CD8-positive, alpha-beta memory T cell (primary cell): ENCODE measurements around the gene PPP1R15B. TPM values are rescaled to one million over a fixed set of nuclear protein-coding genes. Genes with fewer than 3 reads are reported as not detected.

Experiments used
- CTCF ChIA-PET: fragments of 350-600 bp; sonication (Branson Sonifier 250); formaldehyde crosslinking; loops from one replicate; lab custom pipeline; 2021; ENCODE audit warnings: antibody characterized with exemption; lab: Charles Lee
- POLR2A ChIA-PET: fragments of 350-600 bp; sonication (Branson Sonifier 250); formaldehyde crosslinking; loops from one replicate; lab custom pipeline; 2021; ENCODE audit warnings: antibody characterized with exemption; lab: Charles Lee
- DNase-seq, 5 donors: peaks; one replicate each; pipeline versions ENCODE4 v3.0.0 to v3.0.0-alpha.2; 2020 to 2022; ENCODE audit warnings: mixed read lengths in 1 of 5
- H3K27ac ChIP-seq: one replicate; pipeline ENCODE4 v1.7.0; 2013; ENCODE audit warnings: low read depth, mild to moderate bottlenecking, low read length, moderate library complexity
- H3K27me3 ChIP-seq: 2 replicates; pipeline ENCODE4 v1.7.0; 2013; ENCODE audit warnings: low read length, mild to moderate bottlenecking; ENCODE audit not compliant: insufficient read depth, poor library complexity, severe bottlenecking
- H3K36me3 ChIP-seq: 2 replicates; pipeline ENCODE4 v1.7.0; 2013; ENCODE audit warnings: mild to moderate bottlenecking, low read length, moderate library complexity; ENCODE audit not compliant: insufficient read depth
- H3K4me1 ChIP-seq: 2 replicates; pipeline ENCODE4 v1.7.0; 2013; ENCODE audit warnings: mild to moderate bottlenecking, low read length, moderate library complexity; ENCODE audit not compliant: insufficient read depth
- H3K4me3 ChIP-seq: 2 replicates; pipeline ENCODE4 v1.7.0; 2013; ENCODE audit warnings: mild to moderate bottlenecking, low read length
- H3K9me3 ChIP-seq: 2 replicates; pipeline ENCODE4 v1.7.0; 2013; ENCODE audit warnings: mild to moderate bottlenecking, low read length
- H3K27ac Mint-ChIP-seq, 8 donors: one replicate each; pipeline ENCODE4 v1.8.0; 2020 to 2021; ENCODE audit warnings: mixed read lengths in 8 of 8, mild to moderate bottlenecking in 6 of 8, inconsistent platforms in 3 of 8, moderate library complexity in 3 of 8
- H3K27me3 Mint-ChIP-seq, 2 donors: one replicate each; pipeline ENCODE4 v1.8.0; 2020 to 2021; ENCODE audit warnings: mixed read lengths in 2 of 2, mild to moderate bottlenecking in 1 of 2, moderate library complexity in 1 of 2
- H3K36me3 Mint-ChIP-seq, 3 donors: one replicate each; pipeline ENCODE4 v1.8.0; 2020 to 2021; ENCODE audit warnings: mixed read lengths in 3 of 3, inconsistent platforms in 1 of 3, mild to moderate bottlenecking in 1 of 3
- H3K4me1 Mint-ChIP-seq, 3 donors: one replicate each; pipeline ENCODE4 v1.8.0; 2020 to 2021; ENCODE audit warnings: mixed read lengths in 3 of 3, inconsistent platforms in 1 of 3, mild to moderate bottlenecking in 1 of 3
- H3K4me3 Mint-ChIP-seq, 7 donors: one replicate each; pipeline ENCODE4 v1.8.0; 2020 to 2021; ENCODE audit warnings: mixed read lengths in 7 of 7, mild to moderate bottlenecking in 6 of 7, moderate library complexity in 4 of 7, inconsistent platforms in 2 of 7
- H3K9me3 Mint-ChIP-seq, 5 donors: one replicate each; pipeline ENCODE4 v1.8.0; 2020 to 2022; ENCODE audit warnings: mixed read lengths in 5 of 5, mild to moderate bottlenecking in 3 of 5, moderate library complexity in 2 of 5, inconsistent platforms in 1 of 5
- polyA plus RNA-seq: library from polyadenylated mRNA; unstranded; fragments of 300-500 nt; fragmentation: Illumina TruSeq; gene quantifications from one replicate; pipeline ENCODE4 v1.2.3, GENCODE V29; 2021
- total RNA-seq, 2 experiments: library from RNA; stranded (reverse); gene quantifications; one replicate each; pipeline ENCODE4 v1.2.3, GENCODE V29; 2021

Gene PPP1R15B
- total and polyA plus RNA-seq, 3 experiments from 2014 or later: 22.3 to 82.7 (median 80.4) TPM

DNA sequence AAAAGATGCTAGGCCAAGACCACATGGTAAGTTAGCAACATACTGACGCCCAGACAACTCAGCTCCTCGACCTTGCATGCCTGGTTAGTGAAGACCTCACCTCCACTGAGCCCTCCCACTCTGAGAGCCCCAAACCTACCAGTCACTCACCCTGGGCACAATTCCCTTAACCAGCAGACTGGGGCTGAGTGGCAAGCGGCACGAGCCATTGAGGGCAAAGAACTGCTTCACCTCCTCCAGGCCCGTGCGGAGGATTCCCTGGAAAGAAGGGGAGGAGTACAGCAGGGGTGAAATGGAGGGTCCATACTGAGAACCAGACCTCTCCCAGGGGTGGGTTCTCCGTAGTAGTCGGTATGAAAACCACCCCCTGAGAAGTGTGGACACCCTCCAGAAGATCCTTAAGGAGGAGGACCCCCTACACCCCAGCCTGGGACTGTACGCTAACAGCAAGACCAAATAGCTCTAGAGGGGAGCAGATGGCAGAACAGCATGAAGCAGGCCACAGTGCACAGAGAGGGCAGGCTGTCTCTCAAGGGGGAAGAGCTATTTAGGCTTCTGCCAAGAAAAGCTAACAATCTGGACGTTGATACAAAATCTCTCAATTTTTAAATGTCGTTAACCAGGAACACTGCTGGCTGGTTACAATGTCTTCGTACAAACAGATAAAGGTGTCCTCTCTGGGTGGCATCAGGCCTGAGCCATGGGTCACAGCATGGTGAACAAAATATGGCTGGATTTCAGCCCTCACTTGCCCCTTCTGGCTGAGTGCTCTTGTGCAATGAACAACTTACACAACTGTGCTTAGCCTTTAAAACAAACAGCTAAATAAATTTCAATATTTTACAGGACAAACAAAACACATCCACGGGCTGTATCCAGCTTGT is 31.0 kb upstream of the PPP1R15B start:
- no peaks in the 10 kb centered on the region for H3K27me3 ChIP-seq
- POLR2A ChIA-PET: interaction anchor here (0.6 kb wide), 1 partner anchor 142 kb away, joined by 4 read pairs; no protein-coding TSS in a partner anchor
- H3K4me1 Mint-ChIP-seq: peaks cover 3 to 7% (median 7%) of the 10 kb centered on the region in 3 donors
- no peak overlapping the region for H3K27ac ChIP-seq
- no peaks in the 10 kb centered on the region for H3K27me3 Mint-ChIP-seq
- peak overlapping the region in 1 of 8 donors; percentile 39 for H3K27ac Mint-ChIP-seq
- H3K9me3 Mint-ChIP-seq: no peaks in the 10 kb centered on the region
- no peak overlapping the region for H3K4me3 Mint-ChIP-seq
- DNase-seq: no peak
- CTCF ChIA-PET: interaction anchor here (4.1 to 14.0 kb wide), 2 partner anchors 13 to 57 kb away, joined by 26 to 496 read pairs; partner anchors contain the start of gene PIK3C2B
- H3K36me3 ChIP-seq: peaks cover 34% of the 10 kb centered on the region
- no peaks in the 10 kb centered on the region for H3K9me3 ChIP-seq
- H3K4me1 ChIP-seq: peaks cover 8% of the 10 kb centered on the region
- H3K36me3 Mint-ChIP-seq: peaks cover 12 to 89% (median 25%) of the 10 kb centered on the region in 3 donors
- H3K4me3 ChIP-seq: no peak overlapping the region

DNA sequence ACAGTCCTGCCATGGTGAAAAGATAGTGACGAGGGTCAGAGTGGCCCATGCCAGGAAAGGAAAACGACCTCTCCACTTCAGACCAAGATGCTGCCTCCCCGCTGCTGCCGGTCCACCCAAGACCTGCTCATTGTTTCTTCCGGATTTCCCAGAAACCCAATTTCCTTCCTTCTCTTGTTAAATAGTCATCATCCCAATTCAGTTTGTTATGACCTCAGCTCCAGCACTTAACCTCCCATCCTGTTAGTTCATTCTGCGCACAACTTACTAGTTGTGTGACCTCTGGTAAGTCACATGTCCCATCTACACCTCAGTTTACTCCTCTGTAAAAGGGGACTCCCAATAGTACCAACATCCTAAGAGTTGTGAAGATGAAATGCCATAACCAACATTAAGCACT is 29.9 kb upstream of the PPP1R15B start:
- Histone ChIP-seq H3K4me3 (no peak overlapping the region), H3K27ac (no peak overlapping the region), H3K4me1 (peaks cover 5% of the 10 kb centered on the region), H3K36me3 (peaks cover 34% of the 10 kb centered on the region), H3K9me3 (no peaks in the 10 kb centered on the region), H3K27me3 (no peaks in the 10 kb centered on the region)
- CTCF ChIA-PET: interaction anchor here (4.1 to 14.0 kb wide), 2 partner anchors 12 to 58 kb away, joined by 26 to 496 read pairs; partner anchors contain the start of gene PIK3C2B
- POLR2A ChIA-PET: no interaction called here
- Mint-ChIP-seq H3K9me3 (no peaks in the 10 kb centered on the region), H3K4me1 (peaks cover 2 to 5% (median 4%) of the 10 kb centered on the region in 3 donors), H3K36me3 (peaks cover 12 to 90% (median 24%) of the 10 kb centered on the region in 3 donors), H3K4me3 (no peak overlapping the region), H3K27me3 (no peaks in the 10 kb centered on the region), H3K27ac (peak overlapping the region in 3 of 8 donors; percentile 3 to 20 (median 7))
- no peak for DNase-seq

DNA sequence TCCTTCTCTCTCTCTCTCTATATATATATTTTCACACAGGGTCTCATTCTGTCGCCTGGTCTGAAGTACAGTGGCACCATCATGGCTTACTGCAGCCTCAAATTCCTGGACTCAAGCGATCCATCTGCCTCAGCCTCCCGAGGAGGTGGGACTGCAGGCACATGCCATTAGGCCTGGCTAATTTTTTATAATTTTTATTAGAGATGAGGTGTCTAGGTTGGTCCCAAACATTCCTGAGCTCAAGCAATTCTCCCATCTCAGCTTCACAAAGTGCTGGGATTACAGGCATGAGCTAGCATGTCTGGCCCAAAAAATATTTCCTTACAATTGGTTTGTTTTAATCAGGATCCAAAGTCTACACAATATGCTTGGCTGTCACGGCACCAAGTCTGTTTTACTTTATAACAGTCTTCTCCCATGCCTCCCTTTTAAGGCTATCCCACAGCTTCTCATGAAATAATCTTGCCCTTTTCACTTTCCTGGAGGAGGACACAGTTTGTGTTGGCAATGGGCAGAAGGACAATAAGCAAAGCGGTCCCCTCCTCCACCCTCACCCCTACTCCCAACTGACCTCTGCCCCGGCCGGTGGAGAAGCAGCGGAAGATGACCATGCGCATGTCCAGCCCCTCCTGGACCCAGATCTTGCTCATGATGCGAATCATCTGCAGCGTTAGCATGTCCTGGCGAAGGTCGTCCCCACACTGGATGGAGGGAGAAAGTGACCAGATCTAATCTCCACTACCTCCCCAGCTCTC is 28.2 kb upstream of the PPP1R15B start:
- CTCF ChIA-PET: interaction anchor here (0.6 to 4.1 kb wide), 7 partner anchors 7 to 367 kb away, joined by 3 to 26 read pairs (median 5); no protein-coding TSS in a partner anchor
- H3K9me3 Mint-ChIP-seq: no peaks in the 10 kb centered on the region
- peaks cover 8 to 94% (median 28%) of the 10 kb centered on the region in 3 donors for H3K36me3 Mint-ChIP-seq
- H3K4me1 ChIP-seq: no peaks in the 10 kb centered on the region
- H3K27me3 Mint-ChIP-seq: no peaks in the 10 kb centered on the region
- H3K27ac Mint-ChIP-seq: peak overlapping the region in 5 of 8 donors; percentile 1 to 86 (median 35)
- H3K4me3 ChIP-seq: no peak overlapping the region
- peaks cover 42% of the 10 kb centered on the region for H3K36me3 ChIP-seq
- no peaks in the 10 kb centered on the region for H3K27me3 ChIP-seq
- no peak for DNase-seq
- POLR2A ChIA-PET: interaction anchor here (0.7 kb wide), 1 partner anchor 58 kb away, joined by 3 read pairs; no protein-coding TSS in a partner anchor
- H3K4me1 Mint-ChIP-seq: no peaks in the 10 kb centered on the region
- no peak overlapping the region for H3K27ac ChIP-seq
- H3K4me3 Mint-ChIP-seq: no peak overlapping the region
- H3K9me3 ChIP-seq: no peaks in the 10 kb centered on the region

DNA sequence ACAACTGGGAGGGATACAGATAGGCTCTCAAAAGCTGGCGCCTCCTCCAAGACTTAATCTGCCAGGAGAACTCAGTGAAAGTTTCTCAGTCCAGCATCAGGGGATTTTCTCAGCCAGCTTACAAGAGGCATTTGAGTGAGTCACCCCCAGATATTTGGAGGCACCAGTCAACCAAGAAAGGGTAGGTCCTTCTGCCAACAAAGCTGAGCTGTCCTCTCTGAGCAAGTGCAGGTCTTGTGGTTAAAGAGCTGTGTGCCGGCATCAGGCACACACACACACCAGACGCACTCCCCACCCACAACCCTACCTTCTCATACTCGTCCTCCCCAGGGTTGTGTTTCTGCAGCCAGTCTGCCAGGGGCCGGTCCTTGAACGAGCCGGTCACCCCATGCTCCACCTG is 27.0 kb upstream of the PPP1R15B start:
- H3K27me3 ChIP-seq: no peaks in the 10 kb centered on the region
- Mint-ChIP-seq H3K27me3 (no peaks in the 10 kb centered on the region), H3K4me3 (no peak overlapping the region), H3K36me3 (peaks cover 8 to 94% (median 32%) of the 10 kb centered on the region in 3 donors), H3K27ac (peak overlapping the region in 1 of 8 donors; percentile 34), H3K4me1 (no peaks in the 10 kb centered on the region), H3K9me3 (no peaks in the 10 kb centered on the region)
- H3K4me3 ChIP-seq: no peak overlapping the region
- peaks cover 31% of the 10 kb centered on the region for H3K36me3 ChIP-seq
- no peaks in the 10 kb centered on the region for H3K9me3 ChIP-seq
- H3K27ac ChIP-seq: no peak overlapping the region
- no peaks in the 10 kb centered on the region for H3K4me1 ChIP-seq
- ChIA-PET POLR2A (no interaction called here), CTCF (interaction anchor here (1.2 to 2.8 kb wide), 6 partner anchors 9 to 368 kb away, joined by 3 to 14 read pairs (median 5); no protein-coding TSS in a partner anchor)
- no peak for DNase-seq

DNA sequence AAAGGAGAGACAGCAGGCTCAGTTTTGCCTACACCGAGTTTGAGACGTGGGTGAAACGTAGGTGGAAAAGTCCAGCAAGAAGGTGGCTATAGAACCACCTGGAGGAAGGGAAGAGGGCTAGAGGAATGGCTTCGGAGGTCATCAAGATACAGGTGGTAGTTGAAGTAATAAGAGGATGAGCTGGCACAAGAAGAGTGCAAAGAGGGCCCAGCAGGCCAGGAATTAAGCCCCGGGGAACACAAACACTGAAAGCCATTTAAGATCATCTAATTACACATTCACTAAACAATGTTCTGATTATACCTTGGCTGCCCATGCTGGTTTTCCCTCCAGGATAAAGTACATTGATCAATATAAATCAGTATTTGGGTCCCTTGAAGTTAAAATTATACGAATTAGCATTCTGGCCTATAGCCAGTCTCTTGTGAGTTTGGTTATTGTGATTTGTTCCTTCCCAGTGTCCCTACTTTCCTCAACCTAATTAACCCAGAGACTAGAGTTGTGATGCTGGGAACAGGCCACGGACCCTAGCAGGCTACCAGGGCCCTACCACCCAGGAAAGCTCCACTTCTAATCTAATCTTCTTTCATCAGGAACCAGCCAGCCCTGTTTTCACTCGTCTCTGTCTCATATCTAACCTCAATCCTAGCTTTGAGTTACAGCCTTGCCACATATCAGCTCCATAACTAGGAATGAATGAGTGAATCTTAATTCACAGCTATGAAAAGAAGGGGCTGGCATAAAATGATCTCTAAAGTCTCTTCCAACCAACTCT is 26.4 kb upstream of the PPP1R15B start:
- H3K4me1 ChIP-seq: no peaks in the 10 kb centered on the region
- DNase-seq: no peak
- ChIA-PET CTCF (interaction anchor here (1.1 to 2.8 kb wide), 5 partner anchors 9 to 65 kb away, joined by 3 to 14 read pairs (median 5); no protein-coding TSS in a partner anchor), POLR2A (no interaction called here)
- Mint-ChIP-seq H3K27me3 (no peaks in the 10 kb centered on the region), H3K4me1 (no peaks in the 10 kb centered on the region), H3K4me3 (peak overlapping the region in 1 of 7 donors; percentile 19), H3K36me3 (peaks cover 8 to 94% (median 32%) of the 10 kb centered on the region in 3 donors), H3K27ac (peak overlapping the region in 2 of 8 donors; percentile 76 to 84), H3K9me3 (no peaks in the 10 kb centered on the region)
- no peaks in the 10 kb centered on the region for H3K9me3 ChIP-seq
- no peak overlapping the region for H3K27ac ChIP-seq
- H3K27me3 ChIP-seq: no peaks in the 10 kb centered on the region
- H3K36me3 ChIP-seq: peaks cover 24% of the 10 kb centered on the region
- no peak overlapping the region for H3K4me3 ChIP-seq

DNA sequence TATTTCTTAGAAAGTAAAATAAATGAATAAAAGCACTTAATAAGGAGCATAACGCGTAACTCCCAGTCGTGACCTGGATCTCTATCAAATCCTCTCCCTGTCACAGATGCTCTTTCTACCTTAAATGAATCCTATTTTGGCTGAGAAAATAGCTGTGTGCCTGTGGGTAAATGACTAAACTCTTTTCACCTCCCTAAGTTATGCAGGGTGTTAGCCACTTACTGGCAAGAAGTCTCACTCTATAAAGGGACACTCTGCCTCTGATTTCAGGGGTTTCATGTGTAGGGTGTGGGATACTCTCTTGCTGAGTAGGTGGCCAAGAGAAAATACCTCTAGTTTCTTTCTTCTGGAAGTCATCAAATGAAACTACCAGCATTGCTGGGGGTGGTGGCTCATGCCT is 24.3 kb upstream of the PPP1R15B start:
- H3K4me1 Mint-ChIP-seq: peaks cover 0 to 7% (median 4%) of the 10 kb centered on the region in 3 donors
- H3K27ac ChIP-seq: no peak overlapping the region
- no peaks in the 10 kb centered on the region for H3K27me3 Mint-ChIP-seq
- H3K27ac Mint-ChIP-seq: peak overlapping the region in 1 of 8 donors; percentile 61
- H3K27me3 ChIP-seq: no peaks in the 10 kb centered on the region
- ChIA-PET CTCF (interaction anchor here (0.8 to 1.6 kb wide), 5 partner anchors 8 to 70 kb away, joined by 3 to 8 read pairs (median 3); no protein-coding TSS in a partner anchor), POLR2A (no interaction called here)
- H3K36me3 ChIP-seq: peaks cover 20% of the 10 kb centered on the region
- peaks cover 6 to 94% (median 42%) of the 10 kb centered on the region in 3 donors for H3K36me3 Mint-ChIP-seq
- no peaks in the 10 kb centered on the region for H3K4me1 ChIP-seq
- no peaks in the 10 kb centered on the region for H3K9me3 ChIP-seq
- no peak for DNase-seq
- H3K4me3 ChIP-seq: no peak overlapping the region
- no peak overlapping the region for H3K4me3 Mint-ChIP-seq
- H3K9me3 Mint-ChIP-seq: no peaks in the 10 kb centered on the region

DNA sequence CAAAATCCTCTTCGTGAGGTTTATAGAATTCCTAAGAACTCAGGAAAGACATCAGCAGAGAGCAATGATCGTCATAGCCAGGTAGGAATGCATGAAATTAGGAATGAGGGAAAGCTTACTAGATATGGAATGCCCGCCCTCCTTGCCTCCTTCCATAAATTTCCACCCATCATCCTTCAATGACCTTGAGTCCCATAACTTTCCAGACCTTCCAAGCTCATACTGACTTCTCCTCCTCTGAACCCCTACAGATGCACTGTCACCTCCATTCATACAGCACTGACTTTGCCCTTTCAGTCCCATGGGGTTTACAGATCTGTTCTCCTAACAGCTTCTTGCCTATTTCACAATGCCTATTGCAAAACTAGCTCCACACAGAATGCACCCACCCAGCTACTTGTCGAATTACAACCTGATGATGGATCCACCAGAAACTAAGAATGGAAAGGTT is 23.8 kb upstream of the PPP1R15B start:
- no peaks in the 10 kb centered on the region for H3K27me3 Mint-ChIP-seq
- H3K9me3 ChIP-seq: no peaks in the 10 kb centered on the region
- H3K4me1 Mint-ChIP-seq: peaks cover 0 to 7% (median 4%) of the 10 kb centered on the region in 3 donors
- H3K27me3 ChIP-seq: no peaks in the 10 kb centered on the region
- ChIA-PET POLR2A (no interaction called here), CTCF (interaction anchor here (0.9 to 1.6 kb wide), 5 partner anchors 8 to 71 kb away, joined by 3 to 8 read pairs (median 3); no protein-coding TSS in a partner anchor)
- no peaks in the 10 kb centered on the region for H3K4me1 ChIP-seq
- H3K27ac ChIP-seq: no peak overlapping the region
- H3K36me3 Mint-ChIP-seq: peaks cover 6 to 94% (median 41%) of the 10 kb centered on the region in 3 donors
- H3K4me3 Mint-ChIP-seq: no peak overlapping the region
- H3K4me3 ChIP-seq: no peak overlapping the region
- no peak for DNase-seq
- H3K9me3 Mint-ChIP-seq: no peaks in the 10 kb centered on the region
- H3K27ac Mint-ChIP-seq: peak overlapping the region in 3 of 8 donors; percentile 16 to 71 (median 61)
- H3K36me3 ChIP-seq: peaks cover 20% of the 10 kb centered on the region
